NCI-H748 treated with DMSO at 0.1 percent for 48 hours (cell line): Measurements from ENCODE around the gene GULP1.
"Not testable (repeated sequence)": the region's sequence is repeated elsewhere in the genome, so short reads cannot be mapped to it uniquely, and the experiment has no call there.

Experiments
- DNase-seq: peaks from one replicate; lab custom pipeline; 2025; lab: John Stamatoyannopoulos, UW

Gene GULP1

DNA sequence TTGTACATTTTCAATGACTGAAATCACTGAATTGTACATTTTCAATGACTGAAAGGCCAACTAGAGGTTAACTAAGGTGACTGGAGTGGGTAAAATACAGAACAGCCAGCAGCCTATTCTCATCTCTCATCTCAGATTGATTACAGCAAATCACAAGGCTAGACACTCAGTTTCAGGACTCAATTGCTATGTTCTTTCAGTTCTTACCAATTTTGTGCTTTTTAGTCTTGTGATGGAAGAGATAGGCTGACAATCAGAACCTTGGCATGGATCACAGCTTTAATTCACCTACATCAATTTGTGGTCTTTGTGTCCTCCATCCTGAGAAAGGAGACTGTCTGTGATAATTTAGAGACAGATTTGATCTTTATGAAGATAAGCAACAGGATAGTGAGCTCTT is 124.7 kb downstream of the GULP1 start:
- no peak for DNase-seq

DNA sequence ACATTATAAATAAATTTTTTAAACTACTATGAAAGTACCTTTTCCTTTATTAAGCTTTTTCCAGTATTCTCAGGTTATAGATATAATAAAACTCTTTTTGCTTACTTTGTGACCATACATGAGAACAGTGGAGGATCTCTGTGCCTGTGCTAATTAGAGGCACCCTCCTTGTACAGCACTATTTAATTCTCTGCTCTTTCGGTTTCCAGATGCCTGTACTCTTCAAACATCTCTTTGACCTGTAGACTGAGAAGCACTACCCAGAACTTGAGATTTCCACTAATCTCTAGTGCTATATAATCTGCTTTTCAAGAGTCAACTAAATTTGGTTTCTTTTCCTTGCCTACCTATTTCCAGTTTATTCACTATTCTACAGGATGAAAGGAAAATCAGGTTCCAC is 131.1 kb downstream of the GULP1 start:
- no peak for DNase-seq

DNA sequence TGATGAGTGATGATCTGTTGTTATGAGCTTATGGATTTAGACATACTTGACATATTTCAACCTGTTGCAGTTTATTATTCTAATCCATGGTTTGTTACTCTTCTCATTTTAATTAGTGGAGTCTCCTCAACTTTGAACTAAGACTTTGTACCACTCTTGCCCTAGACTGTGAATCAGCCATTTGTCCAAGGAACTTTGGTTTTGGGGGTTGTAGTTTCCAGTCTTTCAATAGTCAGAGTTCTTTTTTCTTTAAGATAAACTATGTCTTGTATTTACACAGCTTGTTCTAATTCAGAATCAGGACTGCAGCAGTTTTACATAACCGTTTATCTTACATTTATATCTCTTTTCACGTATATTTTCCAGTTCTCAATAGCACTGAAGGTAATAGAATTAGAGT is 133.6 kb downstream of the GULP1 start:
- no peak for DNase-seq

DNA sequence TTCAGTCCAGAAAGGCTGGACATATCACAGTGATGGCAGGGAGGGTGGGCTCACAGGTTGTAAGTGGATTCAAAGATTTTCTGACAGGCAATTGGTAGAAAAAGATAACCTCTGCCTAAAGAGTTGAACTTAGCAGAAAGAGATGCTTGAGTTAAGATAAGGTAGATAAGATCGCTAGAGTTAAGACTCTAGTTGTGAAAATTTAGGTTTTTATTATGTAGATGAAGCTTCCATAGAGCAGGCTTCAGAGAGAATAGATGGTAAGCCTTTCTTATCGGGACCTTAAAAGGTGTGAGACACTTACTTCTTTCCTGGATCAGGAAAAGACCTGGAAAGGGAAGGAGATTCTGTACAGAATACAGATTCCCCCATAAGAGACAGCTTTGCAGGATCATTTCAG is 134.4 kb downstream of the GULP1 start:
- DNase-seq: no peak

DNA sequence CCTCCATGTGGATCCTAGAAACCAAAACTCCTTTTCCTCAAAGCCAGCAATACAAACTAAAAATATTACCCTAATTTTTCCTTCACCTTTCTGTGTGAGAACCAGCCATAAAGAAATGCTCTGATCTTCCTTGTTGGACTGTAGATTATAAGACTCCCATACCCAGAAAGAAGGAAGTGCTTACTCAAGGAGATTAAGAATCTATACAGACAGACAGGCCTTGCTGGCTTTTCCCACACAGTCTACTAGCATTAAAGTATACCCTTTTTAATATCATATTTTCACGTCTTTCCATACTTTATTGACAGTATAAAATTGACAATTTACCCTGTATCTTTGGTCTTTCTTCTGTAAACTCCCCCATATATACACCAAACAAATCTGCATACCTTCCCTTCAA is 139.0 kb downstream of the GULP1 start:
- DNase-seq: no peak

DNA sequence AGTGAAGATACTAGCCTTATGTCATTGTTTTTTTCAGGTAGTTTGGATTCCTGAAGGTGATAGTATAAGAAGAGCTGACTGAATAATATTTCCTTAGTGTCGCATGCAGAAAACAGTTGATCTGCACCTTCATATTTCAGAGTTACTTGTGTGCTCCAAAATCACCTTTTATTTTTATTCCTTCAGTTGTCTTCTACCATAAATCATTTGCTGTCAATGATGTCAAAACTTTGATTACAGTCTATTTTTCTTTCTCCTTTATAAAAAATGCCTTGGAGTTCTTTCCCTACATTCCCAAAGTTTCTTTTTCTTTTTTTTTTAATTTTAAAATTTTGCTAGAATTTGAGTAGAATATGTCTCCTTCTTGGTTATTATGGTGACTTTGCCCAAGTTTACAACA is 142.3 kb downstream of the GULP1 start:
- DNase-seq: no peak

DNA sequence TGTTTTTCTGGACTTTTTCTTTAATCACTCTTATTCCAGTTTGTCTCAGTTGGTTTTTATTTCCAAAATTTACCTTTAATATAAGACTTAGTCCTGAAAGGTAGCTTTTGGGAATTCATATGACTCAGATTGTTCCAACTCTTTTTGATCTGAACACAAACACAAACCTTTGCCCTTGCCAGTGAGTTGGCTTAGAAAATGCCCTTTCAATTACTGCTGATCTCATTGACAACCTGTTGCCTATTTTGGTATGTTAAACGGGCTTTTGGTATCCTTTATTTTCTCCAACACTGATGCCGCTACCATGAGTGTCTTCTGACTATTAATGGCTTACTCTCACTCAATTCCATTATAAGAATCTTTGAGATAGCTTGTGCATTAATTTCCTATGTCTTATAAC is 143.4 kb downstream of the GULP1 start:
- no peak for DNase-seq

DNA sequence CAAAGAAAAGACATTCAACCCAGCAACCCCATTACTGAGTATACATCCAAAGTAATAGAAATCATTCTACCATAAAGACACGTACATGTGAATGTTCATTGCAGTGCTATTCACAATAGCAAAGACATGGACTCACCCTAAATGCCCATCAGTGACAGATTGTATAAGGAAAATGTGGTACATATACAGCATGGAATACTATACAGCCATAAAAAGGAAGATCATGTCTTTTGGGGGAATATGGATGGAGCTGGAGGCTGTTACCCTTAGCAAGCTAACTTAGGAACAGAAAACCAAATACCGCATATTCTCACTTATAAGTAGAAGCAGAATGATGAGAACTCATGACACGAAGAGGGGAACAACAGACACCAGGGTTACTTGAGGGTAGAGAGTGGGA is 145.9 kb downstream of the GULP1 start:
- DNase-seq: no peak

DNA sequence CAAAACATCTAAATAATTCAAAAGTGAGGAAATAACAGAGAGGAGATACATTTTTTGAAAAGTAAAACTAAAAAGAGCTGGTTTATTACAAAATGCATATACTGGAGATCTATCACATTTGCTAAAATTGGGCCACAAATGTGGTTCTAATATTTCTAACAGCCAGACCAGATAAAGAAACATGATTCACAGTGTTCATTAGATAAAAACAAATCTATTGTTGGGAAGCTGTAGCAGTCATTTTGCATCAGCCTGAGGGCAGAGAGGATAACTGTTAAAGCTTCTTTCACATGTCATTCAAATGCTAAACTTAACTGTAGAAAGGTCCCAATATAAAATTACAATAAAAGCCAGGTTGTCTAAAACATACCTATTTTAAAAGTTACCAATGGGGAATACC is 148.3 kb downstream of the GULP1 start:
- DNase-seq: no peak

DNA sequence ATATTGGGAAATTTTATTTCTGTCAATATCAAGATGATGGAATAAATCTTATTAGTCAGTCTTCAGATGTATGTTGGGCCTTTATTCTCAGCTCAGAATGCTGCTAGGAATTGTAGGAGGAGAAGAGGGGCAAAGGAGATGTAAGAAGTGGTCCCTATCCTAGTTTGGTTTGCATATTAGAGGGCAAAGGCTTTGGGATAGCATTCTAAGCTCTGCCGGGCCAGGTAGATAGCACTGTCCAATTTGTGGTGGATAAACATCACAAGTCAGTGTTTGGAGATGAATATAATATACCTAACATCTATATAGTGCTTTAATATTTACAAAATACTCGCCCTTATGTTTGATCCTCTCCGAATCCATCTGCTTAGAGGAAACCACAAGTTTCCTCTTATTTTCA is 149.2 kb downstream of the GULP1 start:
- no peak for DNase-seq

DNA sequence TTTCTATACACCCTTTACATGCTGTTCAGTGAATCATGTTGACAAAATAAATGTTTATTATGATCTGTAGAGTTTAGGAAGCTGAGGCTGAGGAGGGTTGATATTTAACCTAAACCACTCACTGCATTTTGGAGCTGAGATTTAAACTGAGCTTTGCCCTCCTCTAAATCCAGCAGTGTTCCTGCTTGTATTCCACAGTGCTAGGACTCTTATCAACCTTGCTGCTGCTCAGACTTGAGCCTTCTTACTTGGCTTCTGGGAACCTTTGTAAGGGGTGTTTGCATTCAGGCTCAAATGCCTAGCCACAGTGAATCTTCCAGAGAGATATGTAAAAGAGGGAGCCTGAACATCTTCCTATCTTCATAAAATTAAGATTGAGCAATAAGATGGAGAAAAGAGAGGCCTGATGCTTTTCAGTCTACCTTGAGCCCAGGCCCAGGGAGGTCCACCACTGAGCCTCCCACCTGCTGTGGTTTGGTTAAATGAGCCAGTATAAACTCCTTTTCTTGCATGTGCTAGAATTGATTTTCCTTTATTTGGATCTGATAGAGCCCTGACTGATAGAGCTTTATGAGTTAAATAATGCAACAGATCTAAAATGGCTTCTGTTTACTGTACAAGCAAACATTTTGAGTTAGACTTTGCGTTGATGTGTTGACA is 149.7 kb downstream of the GULP1 start:
- DNase-seq: no peak

DNA sequence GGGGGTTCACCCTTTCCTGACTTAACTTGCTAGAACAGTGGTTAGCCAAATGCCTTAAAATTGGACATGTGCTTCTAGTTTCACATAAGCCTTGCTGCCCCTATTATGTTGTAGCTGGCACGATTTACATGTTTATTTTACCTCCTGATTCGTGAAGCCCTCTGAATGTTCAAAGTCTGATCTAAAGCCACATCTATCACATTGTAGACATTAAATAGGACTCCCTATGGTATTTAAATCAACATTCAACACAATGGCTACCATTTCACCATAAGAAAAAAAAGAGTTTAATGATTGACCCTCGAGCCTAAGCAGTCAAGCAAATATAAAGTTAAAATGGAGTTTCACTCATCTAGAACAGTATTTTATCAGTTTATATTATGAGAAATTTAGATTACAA is 151.5 kb downstream of the GULP1 start:
- no peak for DNase-seq

DNA sequence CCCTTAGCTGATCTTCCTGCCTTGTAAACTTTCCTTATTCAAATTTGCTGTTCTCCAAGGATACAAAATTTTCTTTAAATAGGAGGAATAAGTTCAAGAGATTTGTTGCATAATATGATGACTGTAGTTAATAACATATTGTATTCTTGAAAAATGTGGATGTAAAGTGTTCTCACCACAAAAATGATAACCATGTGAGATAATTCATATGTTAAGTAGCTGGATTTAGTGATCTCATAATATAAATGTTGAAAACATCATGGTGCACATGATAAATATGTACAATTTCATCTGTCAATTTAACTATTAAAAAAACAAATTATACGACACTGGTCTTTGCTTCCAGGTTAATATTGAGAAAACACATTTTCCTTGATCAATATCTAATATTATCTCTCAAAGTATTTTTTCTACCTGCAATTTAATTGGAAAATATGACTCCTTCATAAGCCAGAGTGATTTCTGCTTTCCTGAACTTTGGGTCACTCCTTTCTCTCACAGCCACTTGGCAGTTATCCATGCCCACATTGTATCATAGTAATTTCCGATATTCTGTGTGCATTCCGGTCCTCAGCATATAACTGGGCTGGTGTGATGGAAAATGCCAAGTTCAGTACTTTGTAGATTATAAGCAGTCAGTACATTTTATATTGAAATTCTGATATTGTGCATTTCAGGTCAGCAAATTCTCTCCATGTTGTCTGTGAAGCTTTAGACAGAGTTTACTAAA is 152.6 kb downstream of the GULP1 start:
- no peak for DNase-seq

DNA sequence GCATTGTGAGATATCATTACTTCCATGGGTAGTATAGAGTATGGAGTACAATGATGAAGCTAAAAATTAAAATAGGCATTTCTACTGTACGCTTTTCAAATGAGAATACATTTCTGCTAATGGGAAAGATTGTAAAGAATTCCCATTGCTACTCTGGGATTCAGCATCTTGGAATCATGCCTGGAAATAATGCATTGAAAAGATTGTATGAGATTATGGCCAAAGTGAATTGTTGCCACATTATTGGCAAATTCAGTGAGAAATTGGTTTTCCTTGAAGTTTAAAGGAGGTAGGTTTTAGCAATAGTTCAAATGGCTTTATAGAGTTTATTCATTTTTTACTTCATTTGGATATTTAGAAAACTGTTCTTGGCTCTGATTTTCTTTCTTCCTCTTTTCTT is 157.9 kb downstream of the GULP1 start:
- DNase-seq: no peak

DNA sequence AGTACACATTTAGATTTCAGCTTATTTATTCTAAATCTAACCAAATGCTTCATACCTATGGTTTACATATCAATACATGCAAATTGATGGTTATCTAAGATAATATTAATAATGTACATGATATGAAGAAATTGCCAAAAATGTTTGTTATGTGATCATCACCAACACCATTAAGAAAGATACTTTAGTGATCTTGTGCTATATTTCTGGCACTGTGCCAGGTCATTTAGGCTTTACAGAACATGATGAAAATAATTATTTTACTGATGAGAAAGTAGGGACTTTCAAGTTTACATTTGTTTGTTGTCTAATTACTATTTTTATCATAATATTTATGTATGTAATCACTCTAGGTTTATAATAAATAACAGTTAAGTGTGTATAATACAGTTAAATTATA is 158.3 kb downstream of the GULP1 start:
- DNase-seq: no peak

DNA sequence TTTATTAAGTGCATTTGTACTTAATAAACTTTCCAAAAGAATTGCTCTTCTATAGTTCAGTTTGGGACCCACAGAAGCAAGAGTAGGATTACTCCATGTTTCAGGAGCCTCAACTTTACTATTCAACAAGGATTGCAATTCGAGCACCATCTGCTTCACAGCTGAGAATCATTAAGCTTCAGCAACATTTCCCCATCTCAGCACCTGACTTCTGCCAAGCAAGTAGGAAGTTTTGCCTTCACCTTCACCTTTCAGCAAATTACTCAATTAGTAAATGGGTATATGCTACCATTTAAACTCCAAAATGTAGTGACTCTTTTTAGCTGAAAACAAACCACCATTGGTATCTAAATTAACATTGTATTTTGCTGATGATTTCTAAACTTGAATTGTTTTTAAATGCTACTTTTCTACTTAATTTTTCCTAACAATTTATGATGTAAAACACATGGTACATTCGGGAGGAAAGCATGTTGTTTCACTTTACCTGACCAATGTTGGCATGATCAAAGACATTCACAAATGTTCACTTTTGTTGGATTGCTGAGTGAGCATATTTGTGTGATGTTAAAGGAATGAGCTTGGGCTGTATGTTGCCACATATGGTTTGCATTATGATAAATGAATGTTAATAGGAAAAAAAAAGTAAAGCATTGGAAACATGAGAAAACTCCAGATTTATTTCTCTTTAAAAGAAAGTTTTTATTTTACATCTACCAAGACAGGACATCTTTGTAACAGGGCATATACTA is 159.2 kb downstream of the GULP1 start:
- no peak for DNase-seq

DNA sequence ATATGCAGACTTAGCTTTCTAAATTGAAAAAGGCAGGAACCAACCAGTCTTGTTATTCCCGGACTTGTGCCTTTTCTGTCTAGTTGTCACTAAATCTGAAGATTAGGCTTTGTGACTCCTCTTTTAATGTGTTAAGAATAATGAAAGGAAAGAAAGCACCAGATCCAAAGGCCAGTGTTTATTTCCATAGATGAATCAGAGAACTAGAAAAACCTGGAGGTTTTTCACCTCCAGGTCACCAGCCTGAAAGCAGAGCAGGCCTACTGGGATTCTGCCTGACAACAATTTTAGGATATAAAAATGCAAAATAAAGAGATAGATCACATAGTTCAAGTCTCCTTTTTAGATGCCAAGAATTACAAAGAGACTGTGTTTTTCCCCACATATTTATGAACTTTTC is 160.4 kb downstream of the GULP1 start:
- DNase-seq: no peak

DNA sequence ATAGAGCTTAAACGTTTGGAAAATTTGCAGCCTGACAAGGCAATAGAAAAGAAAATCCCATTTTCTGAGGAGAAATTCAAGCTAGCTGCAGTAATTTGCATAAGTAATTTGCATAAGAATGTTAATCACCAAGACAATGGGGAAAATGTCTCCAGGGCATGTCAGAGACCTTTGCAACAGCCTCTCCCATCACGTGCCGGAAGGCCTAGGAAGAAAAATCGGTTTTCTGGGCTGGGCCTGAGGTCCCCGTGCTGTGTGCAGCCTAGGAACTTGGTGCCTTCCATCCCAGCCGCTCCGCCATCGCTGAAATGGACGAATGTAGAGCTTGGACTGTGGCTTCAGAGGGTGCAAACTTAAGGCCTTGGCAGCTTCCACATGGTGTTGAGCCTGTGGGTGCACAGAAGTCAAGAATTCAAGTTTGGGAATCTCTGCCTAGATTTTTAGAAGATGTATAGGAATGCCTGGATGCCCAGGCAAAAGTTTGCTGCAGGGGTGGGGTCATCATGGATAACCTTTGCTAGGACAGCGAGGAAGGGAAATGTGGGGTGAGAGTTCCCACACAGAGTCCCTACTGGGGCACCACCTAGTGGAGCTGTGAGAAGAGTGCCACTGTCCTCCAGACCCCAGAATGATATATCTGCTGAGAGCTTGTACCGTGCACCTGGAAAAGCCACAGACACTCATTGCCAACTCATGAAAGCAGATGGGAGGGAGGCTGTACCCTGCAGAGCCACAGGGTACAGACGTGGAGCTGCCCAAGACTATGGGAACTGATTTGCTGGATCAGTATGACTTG is 164.6 kb downstream of the GULP1 start:
- no peak for DNase-seq

DNA sequence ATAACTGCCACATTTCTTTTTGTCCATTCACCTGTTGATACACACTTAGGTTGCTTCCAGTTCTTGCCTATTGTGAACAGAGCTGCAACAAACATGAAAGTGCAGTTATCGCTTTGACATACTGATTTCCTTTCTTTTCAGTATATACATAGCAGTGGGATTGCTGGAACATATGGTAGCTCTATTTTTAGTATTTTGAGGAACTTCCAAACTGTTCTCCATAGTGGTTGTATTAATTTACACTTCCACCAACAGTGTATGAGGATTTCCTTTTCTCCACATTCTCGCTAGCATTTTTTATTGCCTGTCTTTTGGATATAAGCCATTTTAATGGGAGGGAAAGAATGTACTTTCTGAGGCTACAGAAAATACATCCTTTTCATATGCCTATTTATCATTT is 167.4 kb downstream of the GULP1 start:
- DNase-seq: no peak

DNA sequence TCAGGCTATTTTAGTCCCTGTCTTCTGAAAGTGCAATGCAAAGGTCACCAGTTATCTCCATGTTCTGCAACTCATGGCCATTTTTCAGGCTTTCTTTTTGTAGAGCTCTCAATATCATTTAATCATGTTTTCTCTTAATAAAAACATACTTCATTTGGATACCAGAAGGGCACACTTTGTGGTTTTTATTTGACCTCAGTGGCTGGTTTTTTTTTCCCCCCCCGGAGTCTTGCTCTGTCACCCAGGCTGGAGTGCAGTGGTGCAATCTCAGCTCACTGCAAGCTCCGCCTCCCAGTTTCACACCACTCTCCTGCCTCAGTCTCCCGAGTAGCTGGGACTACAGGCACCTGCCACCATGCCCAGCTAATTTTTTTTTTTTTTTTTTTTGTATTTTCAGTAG is 174.4 kb downstream of the GULP1 start:
- not testable (repeated sequence) for DNase-seq

DNA sequence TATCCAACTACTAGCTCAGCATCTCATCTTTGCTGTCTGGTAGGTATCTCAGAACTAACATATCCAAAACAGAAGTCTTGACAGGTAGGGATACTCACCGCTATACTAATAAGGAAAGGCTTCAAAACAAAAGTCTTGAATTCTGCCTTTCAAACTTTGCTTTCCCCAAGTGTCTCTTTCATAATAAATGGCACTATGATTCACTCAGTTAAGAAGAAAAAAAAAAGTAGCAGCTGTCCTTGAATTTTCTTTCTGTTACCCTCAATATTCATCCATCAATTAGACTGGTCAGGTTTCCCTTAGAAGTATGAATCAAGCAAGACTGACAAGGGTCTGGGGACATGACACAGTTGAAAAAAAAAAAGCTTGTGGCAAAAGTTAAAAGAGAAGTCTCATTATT is 175.1 kb downstream of the GULP1 start:
- DNase-seq: no peak

DNA sequence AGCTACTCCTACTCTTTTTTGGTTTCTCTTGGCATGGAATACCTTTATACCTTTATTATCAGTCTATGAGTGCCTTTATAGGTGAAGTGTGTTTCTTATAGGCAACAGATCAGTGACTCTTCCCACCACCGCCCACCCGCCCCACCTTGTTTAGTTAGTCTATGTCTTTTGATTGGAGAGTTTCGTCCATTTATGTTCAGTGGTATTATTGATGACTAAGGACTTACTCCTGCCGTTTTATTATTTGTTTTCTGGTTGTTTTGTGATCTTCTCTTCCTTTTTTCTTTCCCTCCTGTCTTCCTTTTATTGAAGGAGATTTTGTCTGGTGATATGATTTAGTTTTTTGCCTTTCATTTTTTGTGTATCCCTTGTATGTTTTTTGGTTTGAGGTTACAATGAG is 179.5 kb downstream of the GULP1 start:
- DNase-seq: no peak

DNA sequence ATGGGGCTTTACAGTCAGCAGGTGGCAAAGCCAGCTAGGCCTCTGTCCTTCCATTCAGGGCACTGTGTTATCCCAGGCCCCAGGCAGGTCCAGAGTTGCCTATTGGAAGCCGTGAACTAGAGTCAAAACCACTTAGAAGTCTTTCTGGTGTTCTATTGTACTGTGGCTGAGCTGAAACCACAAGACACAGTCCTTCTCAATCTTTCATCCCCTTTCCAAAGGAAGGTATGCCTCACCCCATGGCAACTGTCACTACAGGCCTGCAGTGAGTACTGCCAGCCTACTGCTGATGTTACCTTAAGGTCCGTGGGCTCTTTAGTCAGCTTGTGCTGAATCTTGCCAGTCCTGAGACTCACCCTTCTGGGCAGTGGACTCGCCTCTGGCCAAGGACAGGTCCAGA is 181.6 kb downstream of the GULP1 start:
- no peak for DNase-seq
